HG02571 (cell line): ENCODE measurements around the gene RBBP5.

Experiments used
- ATAC-seq: cut with Tn5 transposase; IDR thresholded peaks from one replicate; pipeline ENCODE4 v1.9.1; 2021; ENCODE audit warnings: mild to moderate bottlenecking, moderate library complexity; ENCODE audit not compliant: unreplicated experiment

The RBBP5 gene

DNA sequence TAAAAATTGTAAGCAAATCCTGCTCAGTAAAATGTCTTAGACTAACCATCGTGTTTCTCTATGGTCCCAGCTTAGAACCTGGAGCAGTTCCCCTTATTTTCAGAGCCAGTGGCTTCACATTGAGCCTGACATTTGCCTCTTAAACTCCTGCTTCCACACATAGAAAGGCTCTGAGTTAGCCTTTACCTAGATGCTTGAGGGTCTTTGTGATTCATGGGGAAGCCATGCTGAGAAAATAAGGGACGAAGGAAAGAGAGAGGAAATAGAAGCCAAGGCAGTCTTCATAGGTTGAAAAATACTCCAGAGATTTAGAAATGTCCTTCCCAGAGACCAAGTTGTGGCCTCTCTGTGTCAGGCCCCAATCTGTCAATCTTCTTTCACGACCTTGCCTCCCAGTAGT lies 16.1 kb upstream of the RBBP5 start:
- ATAC-seq: no peak

- ATAC-seq: no peak
Observed at GRCh38 chr1:205133287-205133686, 11.5 kb upstream of the RBBP5 start.

- ATAC-seq: no peak
Observed at GRCh38 chr1:205129447-205130029, 7.8 kb upstream of the RBBP5 start.

DNA sequence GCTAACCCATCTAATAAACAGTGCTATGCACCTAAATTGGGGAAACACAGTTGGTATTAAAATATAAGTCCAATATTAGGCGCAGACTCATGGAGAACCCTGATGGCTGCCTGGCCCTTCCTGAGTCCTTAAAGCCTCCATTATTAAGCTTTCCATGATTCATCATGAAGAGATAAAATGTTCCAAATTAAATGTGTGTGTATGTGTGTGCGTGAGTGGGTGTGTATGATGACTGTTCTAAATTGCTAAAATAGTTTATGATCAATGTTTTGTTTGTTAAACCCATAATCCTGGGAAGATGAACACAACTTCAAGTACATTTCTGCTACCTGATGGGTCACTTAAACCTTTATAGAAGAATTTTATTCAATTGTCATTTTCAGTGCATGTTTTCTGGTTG lies 6.3 kb upstream of the RBBP5 start:
- ATAC-seq: no peak

- ATAC-seq: no peak
Observed at GRCh38 chr1:205127646-205128045, 5.9 kb upstream of the RBBP5 start.

DNA sequence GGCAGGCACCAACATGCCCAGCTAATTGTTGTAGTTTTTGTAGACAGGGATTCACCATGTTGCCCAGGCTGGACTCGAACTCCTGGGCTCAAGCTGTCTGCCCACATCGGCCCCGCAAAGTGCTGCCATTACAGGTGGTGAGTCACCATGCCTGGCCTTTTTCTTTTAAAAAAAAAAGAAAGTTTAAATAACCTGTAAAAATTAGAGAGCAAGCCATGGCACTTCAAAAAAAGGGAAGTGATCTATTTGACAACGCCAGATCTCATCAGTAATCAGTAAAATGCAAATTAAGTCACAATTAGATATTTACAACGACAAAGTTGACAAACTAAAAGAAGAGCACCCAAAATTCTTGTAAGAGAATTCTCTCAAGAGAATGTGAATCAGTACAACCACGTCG lies 2.9 kb upstream of the RBBP5 start:
- no peak for ATAC-seq

GRCh38 chr1:205122489-205122882 lies 708 bp upstream of the RBBP5 start:
- no peak for ATAC-seq

DNA sequence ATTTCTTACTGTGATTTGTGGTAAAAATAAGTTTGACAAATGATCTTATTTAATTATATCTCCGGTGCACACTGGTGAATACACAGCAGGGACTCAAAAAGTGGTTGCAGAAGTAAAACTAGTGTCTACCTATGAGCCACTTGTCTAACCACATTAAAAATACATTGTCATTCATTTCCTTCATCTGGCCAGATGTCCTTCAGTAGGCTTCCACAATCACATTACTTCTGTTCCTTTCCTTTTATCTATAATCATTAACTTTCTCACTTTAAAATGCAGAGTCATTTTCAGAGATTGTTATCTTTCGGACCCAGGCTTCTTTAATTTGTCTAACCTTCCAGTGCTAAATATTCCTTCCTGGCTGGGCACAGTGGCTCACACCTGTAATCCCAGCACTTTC lies 3.0 kb downstream of the RBBP5 start:
- ATAC-seq: no peak

DNA sequence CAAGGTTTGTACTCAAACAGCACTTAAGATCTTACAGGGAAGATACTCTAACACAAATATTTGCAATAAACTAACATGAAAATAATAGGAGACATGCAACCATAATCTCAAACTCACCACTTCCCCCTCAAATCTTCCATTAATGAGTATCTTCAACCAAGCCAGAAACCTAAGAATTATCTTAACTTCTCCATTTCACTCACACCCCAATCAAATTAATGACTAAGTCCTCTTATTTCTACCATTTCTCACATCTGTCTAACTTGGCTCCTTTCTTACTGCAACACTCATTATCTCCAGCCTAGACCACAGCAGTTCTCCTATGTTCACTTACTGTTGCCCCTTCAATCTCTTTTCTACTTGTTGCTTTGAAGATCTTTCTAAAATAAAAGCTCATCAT lies 10.4 kb downstream of the RBBP5 start:
- ATAC-seq: no peak

- no peak for ATAC-seq
Observed at GRCh38 chr1:205109711-205110110, 12.1 kb downstream of the RBBP5 start.

DNA sequence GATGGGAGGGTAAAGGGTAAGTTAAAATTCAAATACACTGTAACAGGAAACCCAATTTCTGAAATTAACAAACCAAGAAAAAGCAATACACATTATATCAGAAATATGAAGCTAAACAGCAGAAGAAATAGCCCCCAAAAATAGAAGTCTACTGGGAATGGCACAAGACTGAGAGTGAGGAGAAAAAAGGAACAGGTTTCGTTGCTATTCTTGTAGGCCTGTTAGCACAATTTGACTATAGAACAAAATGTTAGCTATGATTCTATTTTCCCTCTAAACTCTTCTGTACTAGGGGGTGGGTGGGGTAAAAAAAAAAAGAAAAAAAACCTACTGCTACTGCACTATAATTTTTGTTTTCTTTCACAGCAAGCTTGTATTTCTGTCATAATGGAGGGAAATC lies 12.5 kb downstream of the RBBP5 start:
- ATAC-seq: no peak

GRCh38 chr1:205108464-205108863 lies 13.3 kb downstream of the RBBP5 start:
- ATAC-seq: no peak

DNA sequence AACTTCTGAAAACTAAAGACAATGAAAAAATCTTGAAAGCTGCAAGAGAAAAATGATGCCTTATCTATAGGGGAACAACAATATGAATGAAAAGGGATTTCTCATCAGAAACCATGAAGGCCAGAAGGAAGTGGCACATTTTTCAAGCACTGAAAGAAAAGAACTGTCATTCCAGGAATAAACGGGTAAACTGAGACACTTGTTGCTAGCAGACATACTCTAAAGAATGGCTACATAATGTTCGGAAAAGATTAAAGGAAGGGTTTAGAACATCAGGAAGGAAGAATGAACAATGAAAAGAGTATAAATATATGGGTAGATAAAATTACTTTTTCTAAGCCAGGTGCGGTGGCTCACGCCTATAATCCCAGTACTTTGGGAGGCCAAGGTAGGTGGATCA lies 14.5 kb downstream of the RBBP5 start:
- ATAC-seq: no peak

DNA sequence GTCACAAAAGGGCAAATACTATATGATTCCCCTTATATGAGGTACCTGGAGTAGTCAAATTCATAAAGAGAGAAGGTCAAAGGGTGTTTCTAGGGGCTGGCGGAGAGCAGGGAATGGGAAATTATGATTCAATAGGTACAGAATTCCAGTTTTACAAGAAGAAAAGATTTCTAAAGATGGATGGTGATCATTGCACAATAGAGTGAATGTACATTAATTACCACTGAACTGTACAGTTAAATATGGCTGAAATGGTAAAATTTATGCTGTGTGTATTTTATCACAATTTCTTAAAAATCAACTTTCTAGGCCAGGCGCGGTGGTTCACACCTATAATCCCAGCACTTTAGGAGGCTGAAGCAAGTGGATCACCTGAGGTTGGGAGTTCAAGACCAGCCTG lies 19.4 kb downstream of the RBBP5 start:
- no peak for ATAC-seq

GRCh38 chr1:205098242-205098641 lies 23.5 kb downstream of the RBBP5 start:
- no peak for ATAC-seq

DNA sequence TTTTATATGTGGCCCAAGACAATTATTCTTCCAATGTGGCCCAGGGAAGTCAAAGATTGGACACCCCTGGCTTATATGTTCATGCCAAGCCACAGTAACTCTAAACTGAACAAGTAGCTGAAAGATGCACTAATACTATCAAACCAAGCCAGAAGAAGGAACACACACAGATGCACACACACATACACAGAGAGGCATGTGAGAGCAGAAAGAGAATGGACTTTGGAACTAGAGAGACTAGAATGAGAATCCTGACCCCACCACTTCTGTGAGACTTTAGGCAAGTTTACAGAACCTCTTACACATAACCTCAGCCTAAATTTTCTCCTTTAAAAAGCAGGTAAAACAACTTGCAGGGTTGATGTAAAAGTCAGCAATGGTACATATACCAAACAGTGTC lies 26.4 kb downstream of the RBBP5 start:
- no peak for ATAC-seq

- no peak for ATAC-seq
Observed at GRCh38 chr1:205091043-205091740, 30.6 kb downstream of the RBBP5 start.

DNA sequence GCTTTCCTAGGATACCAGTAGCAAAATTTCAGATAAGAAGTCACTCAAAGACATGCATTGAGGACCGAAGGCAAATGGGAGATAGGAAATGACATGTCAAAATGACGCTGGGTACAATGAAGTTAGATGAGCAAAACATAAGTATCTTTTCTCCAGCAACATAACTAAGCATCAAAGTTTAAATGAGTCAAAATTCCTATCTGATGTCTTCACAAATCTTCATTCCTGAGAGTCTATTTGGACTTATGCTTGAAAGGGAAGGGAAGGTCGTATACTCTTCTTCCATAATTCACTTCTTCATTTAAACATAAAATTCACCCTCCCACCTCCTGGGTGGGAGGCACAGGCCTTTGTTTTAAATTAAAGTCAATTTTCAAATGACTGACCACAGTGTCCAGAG lies 33.4 kb downstream of the RBBP5 start:
- ATAC-seq: no peak

GRCh38 chr1:205084360-205084759 lies 37.4 kb downstream of the RBBP5 start, which contains the start of gene TMEM81:
Gene TMEM81, minus strand, starts transcription at chr1:205084460. Its CDS starts 140 bp downstream, at chr1:205084320.
- ATAC-seq: no peak

DNA sequence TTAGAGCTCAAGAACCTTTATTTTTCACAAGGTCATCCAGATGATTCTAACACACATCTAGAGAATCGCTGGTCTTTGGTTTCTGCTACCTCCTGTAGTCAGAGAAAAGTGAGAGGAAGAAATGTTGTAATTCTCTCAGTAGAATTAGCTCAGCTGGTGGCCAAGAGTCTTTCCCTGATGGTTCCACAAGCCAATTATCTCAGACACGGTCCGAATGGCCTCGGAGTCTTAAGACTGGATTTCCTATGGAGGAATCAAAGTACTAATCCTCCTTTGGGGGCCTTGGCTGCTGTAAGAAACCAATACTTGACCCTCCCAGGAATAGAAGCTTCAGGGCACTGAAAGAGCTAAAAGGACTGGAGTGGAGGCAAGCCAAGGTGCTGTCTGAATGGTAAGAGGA lies 39.3 kb downstream of the RBBP5 start:
- ATAC-seq: no peak

DNA sequence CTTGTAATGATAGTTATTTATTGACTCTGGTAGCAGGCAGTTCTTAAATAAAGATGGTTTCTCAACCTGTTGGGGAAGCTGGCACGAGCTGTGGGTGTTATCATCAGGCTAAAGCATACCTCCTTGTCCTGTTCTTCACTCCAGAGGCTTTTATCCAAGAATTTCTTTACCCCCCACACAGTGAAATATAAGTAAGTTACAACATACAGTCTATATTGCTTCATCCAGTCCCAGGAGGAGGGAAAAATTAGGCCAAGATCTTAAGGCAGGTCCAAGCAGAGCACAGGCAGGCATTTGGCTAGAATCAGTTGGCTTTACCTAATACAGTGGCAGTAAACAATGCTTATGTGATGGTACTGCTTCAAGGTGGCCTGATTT lies 43.9 kb downstream of the RBBP5 start:
- no peak for ATAC-seq

- ATAC-seq: no peak
Observed at GRCh38 chr1:205077158-205077933, 44.4 kb downstream of the RBBP5 start.
